ENCODE data around the gene JDP2. TPM values are rescaled to one million over a fixed set of nuclear protein-coding genes. Genes with fewer than 3 reads are reported as not detected.
A peak's percentile ranks its signal among the peaks of the same experiment; 100 is the strongest.

JDP2 gene
- total RNA-seq, 1 donor from 2014 or later, result 44.4 TPM

DNA sequence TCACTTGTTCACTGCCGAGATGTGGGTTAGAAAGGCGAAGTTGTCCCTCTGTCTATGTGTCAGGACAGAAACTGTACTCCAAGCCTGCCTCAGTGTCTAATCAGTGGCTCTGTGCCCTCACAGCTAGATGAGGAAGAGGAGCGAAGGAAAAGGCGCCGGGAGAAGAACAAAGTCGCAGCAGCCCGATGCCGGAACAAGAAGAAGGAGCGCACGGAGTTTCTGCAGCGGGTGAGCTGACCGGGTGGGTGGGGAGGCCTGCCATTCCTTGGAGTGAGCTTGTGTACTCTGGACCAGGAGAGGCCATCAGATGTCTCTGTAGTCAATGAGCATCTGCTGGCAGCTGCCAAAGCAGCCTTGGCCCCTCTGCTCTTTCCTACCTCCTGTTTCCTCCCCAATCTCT lies 33.5 kb downstream of the JDP2 start:
- Mint-ChIP-seq H3K36me3 (peaks cover 20% of the 10 kb centered on the region), H3K27ac (no peak overlapping the region), H3K4me1 (peaks cover 28% of the 10 kb centered on the region), H3K4me3 (no peak overlapping the region), H3K9me3 (no peaks in the 10 kb centered on the region), H3K27me3 (ENCODE audit: low read depth) (no peaks in the 10 kb centered on the region)
- TF ChIP-seq, protein P1, sequence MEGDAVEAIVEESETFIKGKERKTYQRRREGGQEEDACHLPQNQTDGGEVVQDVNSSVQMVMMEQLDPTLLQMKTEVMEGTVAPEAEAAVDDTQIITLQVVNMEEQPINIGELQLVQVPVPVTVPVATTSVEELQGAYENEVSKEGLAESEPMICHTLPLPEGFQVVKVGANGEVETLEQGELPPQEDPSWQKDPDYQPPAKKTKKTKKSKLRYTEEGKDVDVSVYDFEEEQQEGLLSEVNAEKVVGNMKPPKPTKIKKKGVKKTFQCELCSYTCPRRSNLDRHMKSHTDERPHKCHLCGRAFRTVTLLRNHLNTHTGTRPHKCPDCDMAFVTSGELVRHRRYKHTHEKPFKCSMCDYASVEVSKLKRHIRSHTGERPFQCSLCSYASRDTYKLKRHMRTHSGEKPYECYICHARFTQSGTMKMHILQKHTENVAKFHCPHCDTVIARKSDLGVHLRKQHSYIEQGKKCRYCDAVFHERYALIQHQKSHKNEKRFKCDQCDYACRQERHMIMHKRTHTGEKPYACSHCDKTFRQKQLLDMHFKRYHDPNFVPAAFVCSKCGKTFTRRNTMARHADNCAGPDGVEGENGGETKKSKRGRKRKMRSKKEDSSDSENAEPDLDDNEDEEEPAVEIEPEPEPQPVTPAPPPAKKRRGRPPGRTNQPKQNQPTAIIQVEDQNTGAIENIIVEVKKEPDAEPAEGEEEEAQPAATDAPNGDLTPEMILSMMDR (IDR thresholded peaks at IDR 0.05; ENCODE audit: unreplicated experiment), result no peak
- no peak for DNase-seq (ENCODE audit: low spot score in 2 of 2, unreplicated experiment in 2 of 2)

DNA sequence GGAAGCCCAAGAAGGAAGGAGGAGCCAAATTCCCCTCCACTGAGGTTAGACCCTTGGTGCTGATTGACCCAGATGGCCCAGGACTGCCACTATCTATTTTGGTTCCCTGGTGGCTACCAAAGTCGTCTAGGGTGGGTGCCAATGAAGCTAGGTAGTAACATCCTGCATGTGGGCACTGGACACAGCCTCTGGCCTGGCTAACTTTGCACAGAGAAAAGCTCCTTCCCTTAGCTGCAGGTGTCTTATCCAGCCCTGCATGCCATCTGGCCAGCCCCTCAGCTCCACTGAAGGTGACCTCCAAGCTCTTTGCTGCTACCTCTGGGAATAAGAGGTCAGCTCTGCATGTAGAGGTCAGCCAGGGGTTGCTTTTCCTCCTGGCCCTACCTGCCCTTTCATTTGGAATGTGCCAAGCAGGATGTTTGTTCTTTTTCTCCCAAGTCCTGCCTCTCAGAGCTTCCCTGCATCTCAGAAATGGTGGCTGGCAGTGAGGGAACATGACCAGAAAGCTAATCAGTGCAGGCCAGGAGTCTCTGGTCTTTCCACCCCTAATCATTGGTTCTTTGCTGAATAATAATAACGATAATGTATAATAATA lies 34.0 kb downstream of the JDP2 start:
- DNase-seq (ENCODE audit: low spot score in 2 of 2, unreplicated experiment in 2 of 2), result no peak
- H3K36me3 Mint-ChIP-seq, result peaks cover 20% of the 10 kb centered on the region
- H3K4me1 Mint-ChIP-seq, result peaks cover 28% of the 10 kb centered on the region
- H3K9me3 Mint-ChIP-seq, result no peaks in the 10 kb centered on the region
- H3K27me3 Mint-ChIP-seq (ENCODE audit: low read depth), result no peaks in the 10 kb centered on the region
- H3K27ac Mint-ChIP-seq, result no peak overlapping the region
- TF ChIP-seq, protein P1 (IDR thresholded peaks at IDR 0.05; ENCODE audit: unreplicated experiment), result no peak
- no peak overlapping the region for H3K4me3 Mint-ChIP-seq

DNA sequence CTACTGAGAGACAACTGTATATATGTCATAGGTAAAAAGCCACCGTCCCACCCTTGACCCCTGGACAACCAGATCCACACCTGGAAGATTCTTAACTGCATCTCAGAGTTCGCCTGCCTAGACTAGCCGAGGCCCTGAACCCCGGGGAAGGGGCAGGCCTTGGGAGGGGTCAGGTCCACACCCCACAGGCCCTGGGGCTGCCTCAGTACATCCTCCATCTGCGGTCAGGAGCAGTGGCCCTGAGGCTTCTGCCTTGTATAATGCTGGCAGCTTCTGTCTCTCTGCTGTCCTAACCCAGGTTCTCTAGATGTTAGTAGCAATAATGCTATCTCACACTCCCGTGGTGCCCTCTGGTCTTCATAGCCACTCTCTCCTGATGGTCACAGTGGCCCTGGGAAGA lies 36.8 kb downstream of the JDP2 start:
- Mint-ChIP-seq H3K36me3 (peaks cover 16% of the 10 kb centered on the region), H3K9me3 (no peaks in the 10 kb centered on the region), H3K27ac (peak overlapping the region; percentile 9), H3K4me1 (peaks cover 5% of the 10 kb centered on the region), H3K27me3 (ENCODE audit: low read depth) (no peaks in the 10 kb centered on the region), H3K4me3 (no peak overlapping the region)
- DNase-seq (ENCODE audit: low spot score in 2 of 2, unreplicated experiment in 2 of 2), result no peak
- TF ChIP-seq, protein P1 (IDR thresholded peaks at IDR 0.05; ENCODE audit: unreplicated experiment), result no peak

DNA sequence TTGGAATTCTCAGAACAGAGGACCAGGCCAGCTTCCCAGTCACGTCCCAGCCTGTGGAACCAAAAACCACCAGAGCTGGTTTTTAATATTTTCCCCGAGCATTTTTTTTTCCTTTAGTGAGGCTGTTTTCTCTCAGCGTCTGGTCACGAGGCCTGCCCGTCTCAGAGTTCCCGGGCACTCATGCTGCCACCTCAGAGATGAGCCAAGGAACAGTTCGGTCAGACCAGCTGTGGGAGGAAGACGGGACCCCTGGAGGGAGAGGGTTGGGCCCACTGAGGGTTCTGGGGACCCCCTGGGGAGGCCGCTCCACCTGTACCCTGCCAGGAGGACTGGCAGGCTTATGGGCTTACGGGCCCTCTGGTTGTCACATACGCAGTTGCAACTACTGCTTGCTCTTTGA lies 39.9 kb downstream of the JDP2 start:
- no peaks in the 10 kb centered on the region for H3K27me3 Mint-ChIP-seq (ENCODE audit: low read depth)
- peaks cover 5% of the 10 kb centered on the region for H3K4me1 Mint-ChIP-seq
- H3K9me3 Mint-ChIP-seq, result no peaks in the 10 kb centered on the region
- no peak overlapping the region for H3K4me3 Mint-ChIP-seq
- no peak for DNase-seq (ENCODE audit: low spot score in 2 of 2, unreplicated experiment in 2 of 2)
- H3K36me3 Mint-ChIP-seq, result peaks cover 27% of the 10 kb centered on the region
- no peak overlapping the region for H3K27ac Mint-ChIP-seq
- TF ChIP-seq, protein P1 (IDR thresholded peaks at IDR 0.05; ENCODE audit: unreplicated experiment), result no peak

DNA sequence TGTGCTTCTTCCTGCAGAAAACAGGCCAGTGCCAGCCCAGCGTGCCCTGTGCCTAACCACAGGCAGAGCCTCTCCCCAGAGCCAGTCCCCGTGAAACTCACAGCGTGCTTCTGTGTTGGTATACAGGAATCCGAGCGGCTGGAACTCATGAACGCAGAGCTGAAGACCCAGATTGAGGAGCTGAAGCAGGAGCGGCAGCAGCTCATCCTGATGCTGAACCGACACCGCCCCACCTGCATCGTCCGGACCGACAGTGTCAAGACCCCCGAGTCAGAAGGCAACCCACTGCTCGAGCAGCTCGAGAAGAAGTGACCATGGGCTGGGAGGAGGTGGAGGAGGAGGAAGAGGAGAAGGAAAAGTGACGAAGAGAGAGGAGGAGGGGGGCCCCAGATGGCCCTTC lies 41.3 kb downstream of the JDP2 start:
- H3K27ac Mint-ChIP-seq, result no peak overlapping the region
- H3K4me3 Mint-ChIP-seq, result no peak overlapping the region
- H3K4me1 Mint-ChIP-seq, result peaks cover 8% of the 10 kb centered on the region
- H3K9me3 Mint-ChIP-seq, result no peaks in the 10 kb centered on the region
- no peak for DNase-seq (ENCODE audit: low spot score in 2 of 2, unreplicated experiment in 2 of 2)
- TF ChIP-seq, protein P1 (IDR thresholded peaks at IDR 0.05; ENCODE audit: unreplicated experiment), result no peak
- peaks cover 25% of the 10 kb centered on the region for H3K36me3 Mint-ChIP-seq
- H3K27me3 Mint-ChIP-seq (ENCODE audit: low read depth), result no peaks in the 10 kb centered on the region

Data from mesothelial cell of epicardium (in vitro differentiated cells).